HG03439 (cell line): ENCODE data around the gene SORD.
"Not testable (repeated sequence)": the region's sequence is repeated elsewhere in the genome, so short reads cannot be mapped to it uniquely, and the experiment has no call there.

Source experiments
- ATAC-seq: cut with Tn5 transposase; IDR thresholded peaks from one replicate; pipeline ENCODE4 v1.9.1; 2021; ENCODE audit warnings: mild to moderate bottlenecking, moderate library complexity; ENCODE audit not compliant: unreplicated experiment

Gene SORD

GRCh38 chr15:45093622-45094357 lies 70.8 kb downstream of the SORD start:
- ATAC-seq = no peak

GRCh38 chr15:45094358-45094730 lies 71.3 kb downstream of the SORD start:
- no peak for ATAC-seq

GRCh38 chr15:45095661-45096060 lies 72.7 kb downstream of the SORD start:
- no peak for ATAC-seq

- no peak for ATAC-seq
These were observed 74.5 kb downstream of the SORD start for GRCh38 chr15:45097466-45097865.

- ATAC-seq = no peak
These were observed 76.7 kb downstream of the SORD start for GRCh38 chr15:45099549-45100165.

GRCh38 chr15:45100884-45101625 lies 78.1 kb downstream of the SORD start:
- ATAC-seq = no peak

- ATAC-seq = no peak
These were observed 78.8 kb downstream of the SORD start for GRCh38 chr15:45101749-45102148.

GRCh38 chr15:45102226-45102625 lies 79.2 kb downstream of the SORD start:
- ATAC-seq = no peak

- not testable (repeated sequence) for ATAC-seq
These were observed 81.2 kb downstream of the SORD start for GRCh38 chr15:45104170-45104569.

GRCh38 chr15:45105586-45105985 lies 82.6 kb downstream of the SORD start:
- ATAC-seq = no peak

GRCh38 chr15:45106002-45106790 lies 83.2 kb downstream of the SORD start:
- ATAC-seq = no peak

- ATAC-seq = no peak
These were observed 85.1 kb downstream of the SORD start for GRCh38 chr15:45107941-45108630.

GRCh38 chr15:45110256-45110820 lies 87.3 kb downstream of the SORD start:
- no peak for ATAC-seq

- ATAC-seq = no peak
These were observed 88.6 kb downstream of the SORD start for GRCh38 chr15:45111390-45112142.

GRCh38 chr15:45112143-45112590 lies 89.2 kb downstream of the SORD start:
- no peak for ATAC-seq

GRCh38 chr15:45112591-45113379 lies 89.8 kb downstream of the SORD start:
- no peak for ATAC-seq

GRCh38 chr15:45113380-45113990 lies 90.5 kb downstream of the SORD start:
- no peak for ATAC-seq

GRCh38 chr15:45114076-45114750 lies 91.2 kb downstream of the SORD start, which contains the start of the genes DUOX2 and DUOXA2:
Gene DUOX2 (minus strand): TSS chr15:45114172. CDS start chr15:45113411, 761 bp downstream.
Gene DUOXA2 (plus strand): TSS chr15:45114326. CDS start chr15:45114606, 280 bp downstream.
- ATAC-seq = no peak
